Activated T-helper 17 cell treated with anti-CD3 and anti-CD28 coated beads, Interleukin-2, amount 50 U/mL, for 72 hours (primary cell): Measurements from ENCODE around the gene RPS15A. TPM values are rescaled to one million over a fixed set of nuclear protein-coding genes. Genes with fewer than 3 reads are reported as not detected.
A peak's percentile ranks its signal among the peaks of the same experiment; 100 is the strongest.
"Not testable (repeated sequence)": the region's sequence is repeated elsewhere in the genome, so short reads cannot be mapped to it uniquely, and the experiment has no call there.

Experiments
- ATAC-seq: fragments of 150-1000 bp; cut with Tn5 transposase; replicated peaks from 2 replicates; pipeline ENCODE4 v1.10.0; 2021; ENCODE audit warnings: mild to moderate bottlenecking, moderate library complexity
- H3K27ac Mint-ChIP-seq: one replicate; pipeline ENCODE4 v1.8.0; 2022; ENCODE audit warnings: mixed read lengths
- H3K27me3 Mint-ChIP-seq: one replicate; pipeline ENCODE4 v1.8.0; 2022; ENCODE audit warnings: mixed read lengths
- H3K36me3 Mint-ChIP-seq: one replicate; pipeline ENCODE4 v1.8.0; 2022; ENCODE audit warnings: low read depth, mild to moderate bottlenecking, mixed read lengths
- H3K4me1 Mint-ChIP-seq: one replicate; pipeline ENCODE4 v1.8.0; 2022; ENCODE audit warnings: mixed read lengths
- H3K4me3 Mint-ChIP-seq: one replicate; pipeline ENCODE4 v1.8.0; 2022; ENCODE audit warnings: mild to moderate bottlenecking, mixed read lengths
- H3K9me3 Mint-ChIP-seq: one replicate; pipeline ENCODE4 v1.8.0; 2022; ENCODE audit warnings: mixed read lengths
- total RNA-seq, 2 donors: library from RNA; stranded (reverse); gene quantifications; one replicate each; pipeline ENCODE4 v1.2.3, GENCODE V29; 2022

The RPS15A gene
- total RNA-seq, 2 donors from 2014 or later, result 1,983 to 2,799 TPM

DNA sequence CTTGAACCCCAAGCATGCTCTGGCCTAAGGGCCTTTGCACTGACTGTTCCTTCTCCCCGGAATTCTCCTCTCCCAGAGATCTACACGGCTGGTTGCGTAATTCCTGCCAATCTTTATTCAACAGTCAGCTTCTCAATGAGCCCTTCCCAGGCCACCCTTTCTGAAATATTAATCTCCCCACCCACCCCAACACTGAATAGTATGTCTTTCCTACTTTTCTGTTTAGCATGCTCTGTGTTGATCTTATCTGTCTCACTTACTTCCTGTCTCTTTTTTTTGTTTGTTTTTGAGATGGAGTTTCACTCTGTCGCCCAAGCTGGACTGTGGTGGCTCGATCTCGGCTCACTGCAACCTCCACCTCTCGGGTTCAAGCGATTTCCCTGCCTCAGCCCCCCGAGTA is 33.5 kb downstream of the RPS15A start:
- Mint-ChIP-seq H3K27ac (peak overlapping the region; percentile 90), H3K4me1 (peaks cover 15% of the 10 kb centered on the region), H3K4me3 (peak overlapping the region; percentile 70)
- not testable (repeated sequence) for H3K27me3 Mint-ChIP-seq, ATAC-seq, H3K9me3 Mint-ChIP-seq, H3K36me3 Mint-ChIP-seq

DNA sequence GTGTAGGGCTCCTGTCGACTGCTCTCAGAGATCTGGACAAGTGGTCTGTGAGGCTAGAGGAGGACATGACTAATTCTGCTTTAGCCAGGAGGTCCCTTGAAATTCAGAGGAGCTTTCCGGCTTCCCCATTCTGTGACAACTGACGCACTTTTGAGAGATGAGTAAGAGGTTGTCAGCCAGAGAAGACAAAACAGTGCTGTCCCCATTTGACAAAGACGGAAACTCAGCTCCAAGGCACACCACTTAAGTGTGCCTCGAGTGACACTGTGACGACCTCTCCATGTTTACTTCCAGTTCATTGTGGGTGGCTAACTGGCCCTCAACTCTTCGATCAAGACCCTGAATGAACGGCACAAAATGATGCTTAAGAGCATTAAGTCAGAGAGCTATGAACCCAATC is 47.3 kb downstream of the RPS15A start:
- not testable (repeated sequence) for H3K27ac Mint-ChIP-seq, H3K4me1 Mint-ChIP-seq, H3K4me3 Mint-ChIP-seq, H3K9me3 Mint-ChIP-seq, H3K36me3 Mint-ChIP-seq, H3K27me3 Mint-ChIP-seq
- ATAC-seq, result peak; percentile 56

DNA sequence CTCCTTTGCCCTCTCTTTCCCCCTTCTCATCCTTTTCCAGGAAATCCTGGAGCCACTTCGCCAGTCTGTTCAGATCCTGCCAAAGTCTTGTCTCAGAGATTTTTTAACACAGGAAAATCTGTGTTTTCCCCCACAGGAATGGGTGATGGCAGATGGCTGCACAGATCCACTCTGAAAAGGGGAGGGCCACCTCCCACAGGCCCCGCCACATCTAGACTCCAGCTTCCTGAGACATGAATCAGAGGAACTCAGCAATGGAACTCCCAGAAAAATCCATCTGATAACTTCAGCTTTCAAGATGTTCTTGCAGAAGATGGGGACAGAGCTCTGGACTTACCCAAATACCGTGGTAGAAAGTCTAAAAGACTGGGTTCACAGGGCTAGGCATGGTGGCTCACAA is 50.1 kb downstream of the RPS15A start:
- H3K9me3 Mint-ChIP-seq, H3K27me3 Mint-ChIP-seq, H3K4me1 Mint-ChIP-seq, H3K36me3 Mint-ChIP-seq, H3K4me3 Mint-ChIP-seq, ATAC-seq, H3K27ac Mint-ChIP-seq: not testable (repeated sequence)

DNA sequence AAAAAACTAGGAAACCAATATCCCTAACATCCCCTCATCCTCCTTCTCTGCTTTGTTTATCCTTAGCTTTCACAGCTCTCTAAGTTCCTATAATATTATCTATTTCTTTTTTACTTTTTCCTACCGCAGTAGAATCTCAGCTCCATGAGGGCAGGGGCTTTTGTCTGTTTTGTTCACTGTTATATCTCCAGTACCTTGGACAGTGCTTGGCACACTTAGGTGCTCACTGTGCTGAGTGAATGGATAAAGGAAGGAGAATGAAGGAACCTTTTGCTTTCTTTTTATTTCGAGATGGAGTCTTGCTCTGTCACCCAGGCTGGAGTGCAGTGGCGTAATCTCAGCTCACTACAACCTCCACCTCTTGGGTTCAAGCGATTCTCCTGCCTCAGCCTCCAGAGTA is 51.4 kb downstream of the RPS15A start:
- not testable (repeated sequence) for H3K36me3 Mint-ChIP-seq, H3K4me1 Mint-ChIP-seq, H3K27ac Mint-ChIP-seq

DNA sequence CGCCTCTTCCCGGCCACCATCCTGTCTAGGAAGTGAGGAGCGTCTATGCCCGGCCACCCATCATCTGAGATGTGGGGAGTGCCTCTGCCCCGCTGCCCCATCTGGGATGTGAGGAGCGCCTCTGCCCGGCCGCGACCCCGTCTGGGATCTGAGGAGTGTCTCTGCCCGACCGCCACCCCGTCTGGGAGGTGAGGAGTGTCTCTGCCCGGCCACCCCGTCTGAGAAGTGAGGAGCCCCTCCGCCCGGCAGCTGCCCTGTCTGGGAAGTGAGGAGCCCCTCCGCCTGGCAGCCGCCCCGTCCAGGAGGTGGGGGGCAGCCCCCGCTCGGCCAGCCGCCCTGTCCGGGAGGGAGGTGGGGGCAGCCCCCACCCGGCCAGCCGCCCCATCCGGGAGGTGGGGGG is 55.9 kb downstream of the RPS15A start:
- H3K9me3 Mint-ChIP-seq, ATAC-seq, H3K4me3 Mint-ChIP-seq, H3K27me3 Mint-ChIP-seq, H3K27ac Mint-ChIP-seq, H3K36me3 Mint-ChIP-seq, H3K4me1 Mint-ChIP-seq: not testable (repeated sequence)

More for the DNA sequence above, 51.4 kb downstream of the RPS15A start:
- not testable (repeated sequence) for H3K9me3 Mint-ChIP-seq, H3K4me3 Mint-ChIP-seq, H3K27me3 Mint-ChIP-seq, ATAC-seq

Other genes starting within 250 kb of the RPS15A start
- 100 to 1,000 TPM in 1 of 2 donors, 10 to 100 TPM in 1; 67.4 to 141 TPM for gene NOMO2, start 228.2 kb downstream of the RPS15A start, total RNA-seq
- gene ARL6IP1, start 11.2 kb upstream of the RPS15A start, total RNA-seq, result 100 to 1,000 TPM; 120 to 133 TPM
- gene SMG1, start 136.1 kb upstream of the RPS15A start, total RNA-seq, result 100 to 1,000 TPM; 166 to 216 TPM
- not detected for gene TMC7, start 193.6 kb upstream of the RPS15A start, total RNA-seq